GM18526 (cell line): ENCODE results near the gene SOWAHC.

Source experiments
- POLR2A ChIP-seq: IDR thresholded peaks from 3 replicates; pipeline ENCODE4 v1.6.1; 2011; ENCODE audit not compliant: insufficient read length; ENCODE audit errors: extremely low read depth

The SOWAHC gene

DNA sequence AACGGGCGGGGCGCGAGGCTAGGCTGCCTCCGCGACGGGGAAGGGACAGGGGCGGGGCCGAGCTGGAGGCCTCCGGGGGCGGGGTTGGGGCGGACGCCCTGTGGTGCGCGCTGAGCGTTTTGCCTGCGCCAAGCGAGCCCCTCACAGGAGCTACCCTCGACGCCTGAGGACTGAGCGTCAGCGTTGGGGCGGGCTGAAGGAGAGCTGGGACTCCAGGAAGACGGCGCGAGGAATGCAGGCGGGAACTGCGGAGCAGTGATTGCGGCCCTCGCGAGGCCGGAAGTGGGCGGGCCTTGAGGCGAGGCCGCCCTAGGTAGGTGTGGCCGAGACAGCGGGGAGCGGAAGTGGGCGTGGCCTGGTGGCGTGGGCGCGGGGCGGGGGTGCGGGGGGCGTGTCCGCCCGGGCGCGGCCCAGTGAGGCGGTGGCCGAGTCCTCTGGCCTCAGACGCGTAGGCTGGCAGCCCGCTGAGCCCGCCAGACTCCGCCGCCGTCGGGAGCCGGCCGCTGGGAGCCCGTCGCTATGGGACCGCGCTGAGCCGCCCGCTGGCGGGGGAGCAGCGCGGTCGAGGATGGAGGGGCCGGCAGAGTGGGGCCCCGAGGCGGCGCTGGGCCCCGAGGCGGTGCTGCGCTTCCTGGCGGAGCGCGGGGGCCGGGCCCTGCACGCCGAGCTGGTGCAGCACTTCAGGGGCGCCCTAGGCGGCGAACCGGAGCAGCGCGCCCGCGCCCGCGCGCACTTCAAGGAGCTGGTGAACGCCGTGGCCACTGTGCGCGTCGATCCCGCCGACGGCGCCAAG is at the start of gene SOWAHC, which contains the start of gene SEPTIN10:
Gene SOWAHC (plus strand): TSS at position 443 of the 793 bp plus-strand sequence. CDS start 126 bp downstream, at position 569.
Gene SEPTIN10 (minus strand): TSS at position 45 of the 793 bp plus-strand sequence. CDS start 139 bp downstream, outside the sequence.
- peak; percentile 26 for TF ChIP-seq POLR2A

GRCh38 chr2:109575373-109575772 is 38.8 kb upstream of the SOWAHC start:
- TF ChIP-seq POLR2A = no peak

DNA sequence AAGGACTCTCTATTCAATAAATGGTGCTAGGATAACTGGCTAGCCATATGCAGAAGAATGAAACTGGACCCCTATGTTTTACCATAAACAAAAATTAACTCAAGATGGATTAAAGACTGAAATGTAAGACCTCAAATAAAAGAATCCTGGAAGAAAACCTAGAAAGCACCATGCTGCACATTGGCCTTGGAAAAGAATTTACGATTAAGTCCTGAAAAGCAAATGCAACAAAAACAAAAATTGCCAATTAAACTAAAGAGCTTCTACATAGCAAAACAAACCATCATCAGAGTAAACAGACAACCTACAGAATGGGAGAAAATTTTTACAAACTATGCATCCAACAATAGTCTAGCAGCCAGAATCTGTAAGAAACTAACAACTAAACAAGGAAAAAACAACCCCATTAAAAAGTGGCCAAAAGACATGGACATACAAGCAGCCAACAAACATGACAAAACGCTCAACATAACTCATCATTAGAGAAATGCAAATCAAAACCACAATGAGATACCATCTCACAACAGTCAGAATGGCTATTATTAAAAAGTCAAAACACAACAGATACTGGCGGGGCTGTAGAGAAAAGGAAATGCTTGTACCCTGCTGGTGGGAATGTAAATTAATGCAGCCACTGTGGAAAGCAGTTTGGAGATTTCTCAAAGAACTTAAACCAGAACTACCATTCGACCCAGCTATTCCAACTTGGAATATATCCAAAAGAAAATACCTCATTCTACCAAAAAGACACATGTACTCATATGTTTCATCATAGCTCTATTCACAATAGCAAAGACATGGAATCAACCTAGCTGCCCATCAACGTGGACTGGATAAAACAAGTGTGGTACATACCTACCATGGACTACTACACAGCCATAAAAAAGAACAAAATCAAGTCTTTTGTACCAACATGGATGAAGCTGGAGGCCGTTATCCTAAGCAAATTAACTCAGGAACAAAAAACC is 31.0 kb upstream of the SOWAHC start:
- no peak for TF ChIP-seq POLR2A

GRCh38 chr2:109586687-109587086 is 27.5 kb upstream of the SOWAHC start:
- TF ChIP-seq POLR2A = no peak

- TF ChIP-seq POLR2A = no peak
Measured at GRCh38 chr2:109591206-109591605, 23.0 kb upstream of the SOWAHC start.

- TF ChIP-seq POLR2A = no peak
Measured at GRCh38 chr2:109592905-109593304, 21.3 kb upstream of the SOWAHC start.

DNA sequence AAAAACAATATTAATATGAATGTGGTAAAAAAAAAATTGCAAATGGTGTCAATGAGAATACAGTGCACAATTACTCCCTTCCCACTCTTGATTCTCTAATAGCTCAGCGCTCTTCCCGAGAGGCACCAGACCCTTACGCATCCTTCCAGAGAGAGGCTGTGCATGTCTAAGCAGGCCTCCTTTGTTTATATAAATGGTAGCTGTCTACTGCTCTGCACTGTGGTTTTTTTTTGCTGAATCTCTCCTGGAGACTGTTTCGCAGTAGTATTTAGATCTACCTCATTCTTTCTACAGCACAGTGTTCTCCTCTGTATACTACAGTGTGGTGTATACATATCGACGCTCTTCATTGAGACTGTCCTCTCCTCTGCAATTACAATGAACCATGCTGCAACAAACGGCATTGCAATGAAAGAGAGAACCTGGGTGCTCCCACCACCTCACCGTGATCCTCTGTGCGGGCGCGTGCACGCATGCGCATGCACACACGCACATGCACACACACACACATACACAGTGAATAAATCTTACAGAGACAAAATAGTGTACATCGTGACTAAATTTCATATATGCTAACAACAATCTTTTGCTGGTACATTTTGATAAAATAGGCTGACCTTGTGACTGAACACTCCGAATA is 19.8 kb upstream of the SOWAHC start:
- no peak for TF ChIP-seq POLR2A

DNA sequence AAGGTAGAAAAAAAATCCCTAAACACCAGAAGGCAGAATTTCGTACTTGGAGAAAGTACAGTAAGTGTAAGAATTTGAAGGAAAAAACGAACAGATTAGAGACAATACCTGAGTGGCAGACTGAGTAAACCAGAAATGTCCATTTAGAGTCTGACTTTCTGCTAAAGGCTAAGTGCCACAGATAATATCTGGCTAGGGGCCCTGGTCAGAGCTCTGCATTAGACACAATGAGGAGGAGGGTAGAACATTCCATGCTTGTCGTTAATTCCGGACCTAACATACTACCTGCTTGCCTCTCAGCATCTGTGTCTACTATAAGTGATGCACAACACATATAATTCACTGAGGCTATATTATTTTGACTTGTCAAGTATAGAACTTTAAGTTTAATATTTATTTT is 18.5 kb upstream of the SOWAHC start:
- TF ChIP-seq POLR2A = no peak

GRCh38 chr2:109597283-109597682 is 16.9 kb upstream of the SOWAHC start:
- no peak for TF ChIP-seq POLR2A

GRCh38 chr2:109601783-109602182 is 12.4 kb upstream of the SOWAHC start:
- TF ChIP-seq POLR2A = no peak

GRCh38 chr2:109602617-109603188 is 11.5 kb upstream of the SOWAHC start:
- TF ChIP-seq POLR2A = no peak

- no peak for TF ChIP-seq POLR2A
Measured at GRCh38 chr2:109604597-109604996, 9.6 kb upstream of the SOWAHC start.

DNA sequence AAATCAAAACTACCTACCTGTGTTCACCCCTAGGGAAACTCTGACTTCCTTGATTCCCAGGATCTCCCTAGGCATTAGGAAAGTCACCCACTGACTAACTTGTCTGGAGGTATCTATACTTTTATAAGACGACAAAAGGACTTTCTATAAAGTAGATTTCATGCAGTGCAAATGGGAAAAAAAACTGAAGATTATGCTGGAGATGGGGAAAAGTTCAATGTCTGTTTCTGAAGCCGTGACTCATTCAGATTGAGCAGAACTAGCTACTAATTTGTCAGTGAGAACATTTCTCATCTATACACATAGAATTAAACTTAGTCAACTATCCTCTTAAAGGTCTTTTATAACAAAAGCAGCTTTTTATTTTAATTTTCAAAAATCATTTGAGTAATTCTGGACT is 6.4 kb upstream of the SOWAHC start:
- TF ChIP-seq POLR2A = no peak

GRCh38 chr2:109609352-109610024 is 4.7 kb upstream of the SOWAHC start:
- no peak for TF ChIP-seq POLR2A
